ENCODE measurements around the gene STRN. TPM values are rescaled to one million over a fixed set of nuclear protein-coding genes. Genes with fewer than 3 reads are reported as not detected.

The STRN gene
- total RNA-seq, 5 donors from 2014 or later (not counting 1 experiment from before 2014, with no cell fraction given), result 27.8 to 31.5 (median 28.6) TPM

GRCh38 chr2:36819095-36819711 is 147.1 kb downstream of the STRN start:
- Mint-ChIP-seq H3K4me1 (no peaks in the 10 kb centered on the region), H3K4me3 (no peak overlapping the region), H3K27me3 (peaks cover 1 to 3% of the 10 kb centered on the region in 2 donors), H3K9me3 (no peaks in the 10 kb centered on the region), H3K27ac (no peak overlapping the region), H3K36me3 (no peaks in the 10 kb centered on the region)
- POLR2A ChIA-PET, result no interaction called here
- H3K36me3 ChIP-seq (ENCODE audit: control insufficient read depth in 2 of 2, extremely low read depth in 1 of 2, insufficient read depth in 1 of 2, low read length in 1 of 2), result no peaks in the 10 kb centered on the region
- CTCF ChIA-PET, result interaction anchor here in 1 of 2 donors (0.7 kb wide), 1 partner anchor 25 kb away, joined by 3 read pairs; no protein-coding TSS in a partner anchor
- no CpG with 5 or more reads among the region's 4 CpGs for WGBS (ENCODE audit: insufficient coverage)
- no peak overlapping the region for H3K4me3 ChIP-seq (ENCODE audit: control insufficient read depth in 1 of 2, extremely low read depth in 1 of 2, low read length in 1 of 2)
- H3K9me3 ChIP-seq, result no peaks in the 10 kb centered on the region
- DNase-seq, result no peak
- H3K27me3 ChIP-seq (replicated peaks in 1 of 2; ENCODE audit: control insufficient read depth in 2 of 2, extremely low read depth in 1 of 2, insufficient read depth in 2 of 2, low read length in 1 of 2), result peaks cover 0 to under 1% of the 10 kb centered on the region in 2 experiments
- no peak for ATAC-seq (replicated peaks in 1 of 4)
- no peaks in the 10 kb centered on the region for H3K4me1 ChIP-seq (ENCODE audit: control insufficient read depth in 1 of 2, extremely low read depth in 1 of 2, insufficient read depth in 2 of 2, low read length in 2 of 2)
- H3K27ac ChIP-seq (ENCODE audit: low read length), result no peak overlapping the region

GRCh38 chr2:36818542-36818941 is 147.8 kb downstream of the STRN start:
- POLR2A ChIA-PET, result no interaction called here
- 93% methylated on average over 2 of the region's 2 CpGs for WGBS (ENCODE audit: insufficient coverage)
- H3K27me3 ChIP-seq (replicated peaks in 1 of 2; ENCODE audit: control insufficient read depth in 2 of 2, extremely low read depth in 1 of 2, insufficient read depth in 2 of 2, low read length in 1 of 2), result no peaks in the 10 kb centered on the region
- H3K4me3 Mint-ChIP-seq, result no peak overlapping the region
- no peaks in the 10 kb centered on the region for H3K4me1 ChIP-seq (ENCODE audit: control insufficient read depth in 1 of 2, extremely low read depth in 1 of 2, insufficient read depth in 2 of 2, low read length in 2 of 2)
- H3K36me3 Mint-ChIP-seq, result no peaks in the 10 kb centered on the region
- no peaks in the 10 kb centered on the region for H3K27me3 Mint-ChIP-seq
- no peak overlapping the region for H3K27ac Mint-ChIP-seq
- H3K36me3 ChIP-seq (ENCODE audit: control insufficient read depth in 2 of 2, extremely low read depth in 1 of 2, insufficient read depth in 1 of 2, low read length in 1 of 2), result no peaks in the 10 kb centered on the region
- H3K4me3 ChIP-seq (ENCODE audit: control insufficient read depth in 1 of 2, extremely low read depth in 1 of 2, low read length in 1 of 2), result no peak overlapping the region
- CTCF ChIA-PET, result no interaction called here
- no peaks in the 10 kb centered on the region for H3K9me3 ChIP-seq
- ATAC-seq (replicated peaks in 1 of 4), result no peak
- DNase-seq, result no peak
- no peaks in the 10 kb centered on the region for H3K4me1 Mint-ChIP-seq
- H3K27ac ChIP-seq (ENCODE audit: low read length), result no peak overlapping the region
- no peaks in the 10 kb centered on the region for H3K9me3 Mint-ChIP-seq

- POLR2A ChIA-PET, result no interaction called here
- 66% methylated on average over 3 of the region's 6 CpGs for WGBS (ENCODE audit: insufficient coverage)
- Mint-ChIP-seq H3K27ac (no peak overlapping the region), H3K4me3 (no peak overlapping the region), H3K27me3 (peaks cover 2% of the 10 kb centered on the region in 2 donors), H3K4me1 (no peaks in the 10 kb centered on the region), H3K36me3 (no peaks in the 10 kb centered on the region), H3K9me3 (no peaks in the 10 kb centered on the region)
- Histone ChIP-seq H3K27me3 (replicated peaks in 1 of 2; ENCODE audit: control insufficient read depth in 2 of 2, extremely low read depth in 1 of 2, insufficient read depth in 2 of 2, low read length in 1 of 2) (peaks cover 0 to 11% of the 10 kb centered on the region in 2 experiments), H3K4me1 (ENCODE audit: control insufficient read depth in 1 of 2, extremely low read depth in 1 of 2, insufficient read depth in 2 of 2, low read length in 2 of 2) (no peaks in the 10 kb centered on the region), H3K9me3 (no peaks in the 10 kb centered on the region), H3K27ac (ENCODE audit: low read length) (no peak overlapping the region), H3K4me3 (ENCODE audit: control insufficient read depth in 1 of 2, extremely low read depth in 1 of 2, low read length in 1 of 2) (no peak overlapping the region), H3K36me3 (ENCODE audit: control insufficient read depth in 2 of 2, extremely low read depth in 1 of 2, insufficient read depth in 1 of 2, low read length in 1 of 2) (no peaks in the 10 kb centered on the region)
- DNase-seq (no peak), ATAC-seq (replicated peaks in 1 of 4) (no peak)
- CTCF ChIA-PET, result interaction anchor here in 1 of 2 donors (0.6 kb wide), 1 partner anchor 1042 kb away, joined by 4 read pairs; no protein-coding TSS in a partner anchor
Measured at GRCh38 chr2:36812196-36812595, 154.1 kb downstream of the STRN start.

GRCh38 chr2:36811071-36811470 is 155.3 kb downstream of the STRN start:
- WGBS (ENCODE audit: insufficient coverage), result 95% methylated on average over 4 of the region's 5 CpGs
- ChIA-PET CTCF (no interaction called here), POLR2A (no interaction called here)
- peaks cover 2 to 7% of the 10 kb centered on the region in 2 donors for H3K27me3 Mint-ChIP-seq
- ATAC-seq (replicated peaks in 1 of 4) (no peak), DNase-seq (no peak)
- Histone ChIP-seq H3K9me3 (no peaks in the 10 kb centered on the region), H3K4me3 (ENCODE audit: control insufficient read depth in 1 of 2, extremely low read depth in 1 of 2, low read length in 1 of 2) (no peak overlapping the region), H3K27ac (ENCODE audit: low read length) (no peak overlapping the region), H3K36me3 (ENCODE audit: control insufficient read depth in 2 of 2, extremely low read depth in 1 of 2, insufficient read depth in 1 of 2, low read length in 1 of 2) (no peaks in the 10 kb centered on the region), H3K27me3 (replicated peaks in 1 of 2; ENCODE audit: control insufficient read depth in 2 of 2, extremely low read depth in 1 of 2, insufficient read depth in 2 of 2, low read length in 1 of 2) (peaks cover 0 to 11% of the 10 kb centered on the region in 2 experiments), H3K4me1 (ENCODE audit: control insufficient read depth in 1 of 2, extremely low read depth in 1 of 2, insufficient read depth in 2 of 2, low read length in 2 of 2) (peaks cover 0 to 4% of the 10 kb centered on the region in 2 experiments)
- no peaks in the 10 kb centered on the region for H3K9me3 Mint-ChIP-seq
- no peaks in the 10 kb centered on the region for H3K36me3 Mint-ChIP-seq
- H3K4me3 Mint-ChIP-seq, result no peak overlapping the region
- no peaks in the 10 kb centered on the region for H3K4me1 Mint-ChIP-seq
- no peak overlapping the region for H3K27ac Mint-ChIP-seq

- H3K36me3 ChIP-seq (ENCODE audit: control insufficient read depth in 2 of 2, extremely low read depth in 1 of 2, insufficient read depth in 1 of 2, low read length in 1 of 2), result no peaks in the 10 kb centered on the region
- no peaks in the 10 kb centered on the region for H3K9me3 ChIP-seq
- peaks cover 0 to 3% (median 0%) of the 10 kb centered on the region in 3 donors for H3K4me1 Mint-ChIP-seq
- no peak overlapping the region for H3K27ac ChIP-seq (ENCODE audit: low read length)
- WGBS (ENCODE audit: insufficient coverage), result no CpG with 5 or more reads among the region's 3 CpGs
- no peak for DNase-seq
- H3K36me3 Mint-ChIP-seq, result no peaks in the 10 kb centered on the region
- peaks cover 2 to 7% of the 10 kb centered on the region in 2 donors for H3K27me3 Mint-ChIP-seq
- no peak overlapping the region for H3K27ac Mint-ChIP-seq
- CTCF ChIA-PET, result no interaction called here
- peaks cover 0 to 11% of the 10 kb centered on the region in 2 experiments for H3K27me3 ChIP-seq (replicated peaks in 1 of 2; ENCODE audit: control insufficient read depth in 2 of 2, extremely low read depth in 1 of 2, insufficient read depth in 2 of 2, low read length in 1 of 2)
- POLR2A ChIA-PET, result no interaction called here
- no peak overlapping the region for H3K4me3 ChIP-seq (ENCODE audit: control insufficient read depth in 1 of 2, extremely low read depth in 1 of 2, low read length in 1 of 2)
- ATAC-seq (replicated peaks in 1 of 4), result no peak
- H3K4me1 ChIP-seq (ENCODE audit: control insufficient read depth in 1 of 2, extremely low read depth in 1 of 2, insufficient read depth in 2 of 2, low read length in 2 of 2), result peaks cover 0 to 16% of the 10 kb centered on the region in 2 experiments
- no peak overlapping the region for H3K4me3 Mint-ChIP-seq
- no peaks in the 10 kb centered on the region for H3K9me3 Mint-ChIP-seq
Measured at GRCh38 chr2:36809069-36809445, 157.3 kb downstream of the STRN start.

- POLR2A ChIA-PET, result no interaction called here
- no peak overlapping the region for H3K27ac Mint-ChIP-seq
- Histone ChIP-seq H3K27ac (ENCODE audit: low read length) (no peak overlapping the region), H3K9me3 (no peaks in the 10 kb centered on the region), H3K4me3 (ENCODE audit: control insufficient read depth in 1 of 2, extremely low read depth in 1 of 2, low read length in 1 of 2) (no peak overlapping the region), H3K36me3 (ENCODE audit: control insufficient read depth in 2 of 2, extremely low read depth in 1 of 2, insufficient read depth in 1 of 2, low read length in 1 of 2) (no peaks in the 10 kb centered on the region), H3K4me1 (ENCODE audit: control insufficient read depth in 1 of 2, extremely low read depth in 1 of 2, insufficient read depth in 2 of 2, low read length in 2 of 2) (peaks cover 0 to 20% of the 10 kb centered on the region in 2 experiments), H3K27me3 (replicated peaks in 1 of 2; ENCODE audit: control insufficient read depth in 2 of 2, extremely low read depth in 1 of 2, insufficient read depth in 2 of 2, low read length in 1 of 2) (peaks cover 0 to 11% of the 10 kb centered on the region in 2 experiments)
- peaks cover 2 to 7% of the 10 kb centered on the region in 2 donors for H3K27me3 Mint-ChIP-seq
- CTCF ChIA-PET, result no interaction called here
- H3K4me3 Mint-ChIP-seq, result no peak overlapping the region
- peaks cover 0 to under 1% (median 0%) of the 10 kb centered on the region in 3 donors for H3K9me3 Mint-ChIP-seq
- no peaks in the 10 kb centered on the region for H3K36me3 Mint-ChIP-seq
- WGBS (ENCODE audit: insufficient coverage), result 94% methylated on average over 32 of the region's 35 CpGs
- no peak for ATAC-seq (replicated peaks in 1 of 4)
- no peak for DNase-seq
- H3K4me1 Mint-ChIP-seq, result peaks cover 0 to 3% (median 0%) of the 10 kb centered on the region in 3 donors
Measured at GRCh38 chr2:36808386-36809068, 157.8 kb downstream of the STRN start.
